Activated CD8-positive, alpha-beta T cell treated with anti-CD3 and anti-CD28 coated beads, Interleukin-2, amount 10 ng/mL, durations not matched to agents 7 days and 5 days (primary cell): Measurements from ENCODE around the gene PTCD2. TPM values are rescaled to one million over a fixed set of nuclear protein-coding genes. Genes with fewer than 3 reads are reported as not detected.

Source experiments
- ATAC-seq: fragments of 150-1000 bp; cut with Tn5 transposase; one replicate; pipeline ENCODE4 v1.10.0; 2021; ENCODE audit warnings: moderate library complexity
- CTCF ChIA-PET: fragments of 350-600 bp; sonication (Branson Sonifier 250); formaldehyde crosslinking; loops from one replicate; lab custom pipeline; 2021; ENCODE audit warnings: antibody characterized with exemption; lab: Charles Lee
- POLR2A ChIA-PET: fragments of 350-600 bp; sonication (Branson Sonifier 250); formaldehyde crosslinking; loops from one replicate; lab custom pipeline; 2021; ENCODE audit warnings: antibody characterized with exemption; lab: Charles Lee
- DNase-seq: peaks from one replicate; pipeline ENCODE4 v3.0.0-alpha.2; 2020
- H3K27ac Mint-ChIP-seq: one replicate; pipeline ENCODE4 v1.8.0; 2021; ENCODE audit warnings: mild to moderate bottlenecking, mixed read lengths
- H3K27me3 Mint-ChIP-seq: one replicate; pipeline ENCODE4 v1.8.0; 2021; ENCODE audit warnings: low read depth, mixed read lengths
- H3K36me3 Mint-ChIP-seq: one replicate; pipeline ENCODE4 v1.8.0; 2021; ENCODE audit warnings: low read depth, mixed read lengths
- H3K4me1 Mint-ChIP-seq: one replicate; pipeline ENCODE4 v1.8.0; 2021; ENCODE audit warnings: low read depth, mixed read lengths
- H3K4me3 Mint-ChIP-seq: one replicate; pipeline ENCODE4 v1.8.0; 2021; ENCODE audit warnings: mild to moderate bottlenecking, mixed read lengths
- H3K9me3 Mint-ChIP-seq: one replicate; pipeline ENCODE4 v1.8.0; 2022; ENCODE audit warnings: mixed read lengths; ENCODE audit not compliant: insufficient read depth
- total RNA-seq, 2 experiments: library from RNA; stranded (reverse); gene quantifications; one replicate each; pipeline ENCODE4 v1.2.3, GENCODE V29; 2021

The PTCD2 gene
- total RNA-seq, 2 experiments from 2014 or later, result 8.4 to 9.5 TPM

DNA sequence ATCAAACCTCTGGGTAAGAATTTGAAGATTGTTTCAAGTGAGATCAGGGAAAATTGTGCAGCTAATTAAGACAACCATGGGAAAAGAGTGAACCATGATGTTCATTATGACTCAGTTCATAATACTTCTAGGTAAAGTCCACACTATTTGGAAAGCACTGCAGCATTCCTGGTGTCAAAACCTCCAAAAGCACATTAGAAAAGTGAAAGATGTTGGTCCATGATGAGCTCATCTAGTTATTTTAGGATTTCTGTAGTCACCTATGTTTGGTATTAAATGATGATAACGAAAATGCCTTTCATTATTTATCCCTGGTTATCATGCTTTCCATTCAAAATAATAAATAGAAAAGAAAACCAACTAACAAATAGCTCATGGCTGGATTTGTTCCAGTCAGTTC lies 49.1 kb downstream of the PTCD2 start:
- CTCF ChIA-PET, result interaction anchor here (0.7 to 1.4 kb wide), 3 partner anchors 10 to 450 kb away, joined by 4 to 6 read pairs (median 4); no protein-coding TSS in a partner anchor
- no peaks in the 10 kb centered on the region for H3K27me3 Mint-ChIP-seq

GRCh38 chr5:72369711-72370110 lies 49.5 kb downstream of the PTCD2 start:
- Mint-ChIP-seq H3K27me3 (no peaks in the 10 kb centered on the region), H3K27ac (no peak overlapping the region), H3K36me3 (no peaks in the 10 kb centered on the region), H3K9me3 (no peaks in the 10 kb centered on the region), H3K4me1 (peaks cover 2% of the 10 kb centered on the region), H3K4me3 (no peak overlapping the region)
- DNase-seq, result no peak
- ChIA-PET CTCF (interaction anchor here (0.7 to 1.4 kb wide), 3 partner anchors 10 to 449 kb away, joined by 4 to 6 read pairs (median 4); no protein-coding TSS in a partner anchor), POLR2A (no interaction called here)
- no peak for ATAC-seq

More for the DNA sequence above, 49.1 kb downstream of the PTCD2 start:
- no peak overlapping the region for H3K4me3 Mint-ChIP-seq
- no peaks in the 10 kb centered on the region for H3K9me3 Mint-ChIP-seq
- ATAC-seq, result no peak
- no peak for DNase-seq
- H3K4me1 Mint-ChIP-seq, result peaks cover 2% of the 10 kb centered on the region
- H3K27ac Mint-ChIP-seq, result no peak overlapping the region
- H3K36me3 Mint-ChIP-seq, result no peaks in the 10 kb centered on the region
- POLR2A ChIA-PET, result no interaction called here

DNA sequence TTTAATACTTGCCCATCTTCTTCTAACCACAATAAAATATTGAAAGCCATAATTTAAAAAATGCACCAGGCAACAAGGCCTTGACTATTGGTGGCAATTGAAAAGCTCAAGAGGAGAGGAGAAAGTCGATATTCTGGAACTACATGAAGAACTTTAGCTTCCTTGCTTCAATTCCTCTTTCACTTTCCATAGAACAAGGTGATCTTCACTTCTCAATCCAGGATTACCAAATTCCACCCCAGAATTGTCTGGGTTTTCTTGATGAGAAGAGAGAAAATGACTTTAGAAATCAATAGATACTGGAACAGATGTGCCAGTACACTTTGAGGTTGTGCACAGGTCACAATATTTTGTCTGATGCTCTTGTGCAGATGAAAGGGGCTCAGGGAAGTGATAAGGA lies 52.2 kb downstream of the PTCD2 start:
- CTCF ChIA-PET, result no interaction called here
- Mint-ChIP-seq H3K4me3 (no peak overlapping the region), H3K27me3 (no peaks in the 10 kb centered on the region), H3K4me1 (no peaks in the 10 kb centered on the region), H3K27ac (no peak overlapping the region), H3K9me3 (no peaks in the 10 kb centered on the region), H3K36me3 (no peaks in the 10 kb centered on the region)
- DNase-seq, result no peak
- ATAC-seq, result no peak
- POLR2A ChIA-PET, result no interaction called here

DNA sequence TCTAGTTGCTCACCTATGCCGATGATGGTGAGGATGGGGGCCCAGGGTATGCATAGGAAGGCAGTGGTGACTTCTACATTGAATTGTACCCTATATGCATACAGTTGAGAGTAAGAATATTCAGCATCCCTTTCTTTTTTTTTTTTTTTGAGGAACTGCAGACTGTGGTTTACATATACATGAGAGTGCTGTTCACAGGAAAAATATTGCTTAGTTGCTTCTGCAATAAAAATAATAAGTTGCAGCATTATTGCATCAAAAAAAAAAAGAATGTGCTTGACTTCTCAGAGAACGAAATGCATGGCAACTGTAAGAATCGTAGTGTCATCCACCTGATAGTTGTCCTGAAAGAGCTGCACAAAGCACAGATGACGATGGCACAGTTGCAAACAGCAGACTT lies 52.8 kb downstream of the PTCD2 start:
- H3K36me3 Mint-ChIP-seq, result no peaks in the 10 kb centered on the region
- POLR2A ChIA-PET, result no interaction called here

GRCh38 chr5:72374844-72375243 lies 54.7 kb downstream of the PTCD2 start:
- Mint-ChIP-seq H3K27ac (no peak overlapping the region), H3K4me3 (no peak overlapping the region), H3K27me3 (no peaks in the 10 kb centered on the region), H3K4me1 (no peaks in the 10 kb centered on the region), H3K36me3 (no peaks in the 10 kb centered on the region), H3K9me3 (no peaks in the 10 kb centered on the region)
- POLR2A ChIA-PET, result no interaction called here
- CTCF ChIA-PET, result interaction anchor here (1.1 kb wide), 1 partner anchor 9 kb away, joined by 3 read pairs; no protein-coding TSS in a partner anchor
- DNase-seq (no peak), ATAC-seq (no peak)

More for the DNA sequence above, 52.8 kb downstream of the PTCD2 start:
- H3K27me3 Mint-ChIP-seq, result no peaks in the 10 kb centered on the region
- CTCF ChIA-PET, result no interaction called here
- ATAC-seq, result no peak
- no peaks in the 10 kb centered on the region for H3K4me1 Mint-ChIP-seq
- no peak overlapping the region for H3K27ac Mint-ChIP-seq
- no peaks in the 10 kb centered on the region for H3K9me3 Mint-ChIP-seq
- no peak for DNase-seq
- no peak overlapping the region for H3K4me3 Mint-ChIP-seq

- Mint-ChIP-seq H3K9me3 (no peaks in the 10 kb centered on the region), H3K4me3 (no peak overlapping the region), H3K27me3 (no peaks in the 10 kb centered on the region), H3K27ac (no peak overlapping the region), H3K4me1 (no peaks in the 10 kb centered on the region), H3K36me3 (no peaks in the 10 kb centered on the region)
- ATAC-seq (no peak), DNase-seq (no peak)
- ChIA-PET CTCF (no interaction called here), POLR2A (no interaction called here)
Observed at GRCh38 chr5:72376381-72376780, 56.2 kb downstream of the PTCD2 start.

- POLR2A ChIA-PET, result no interaction called here
- no peaks in the 10 kb centered on the region for H3K36me3 Mint-ChIP-seq
- no peak for ATAC-seq
- DNase-seq, result no peak
- no peaks in the 10 kb centered on the region for H3K27me3 Mint-ChIP-seq
- H3K4me1 Mint-ChIP-seq, result no peaks in the 10 kb centered on the region
- H3K4me3 Mint-ChIP-seq, result no peak overlapping the region
- CTCF ChIA-PET, result interaction anchor here (0.9 kb wide), 1 partner anchor 12 kb away, joined by 4 read pairs; no protein-coding TSS in a partner anchor
- H3K27ac Mint-ChIP-seq, result no peak overlapping the region
- H3K9me3 Mint-ChIP-seq, result no peaks in the 10 kb centered on the region
Observed at GRCh38 chr5:72377910-72378638, 57.9 kb downstream of the PTCD2 start.

- no peaks in the 10 kb centered on the region for H3K4me1 Mint-ChIP-seq
- no peak for ATAC-seq
- H3K27me3 Mint-ChIP-seq, result peaks cover 2% of the 10 kb centered on the region
- H3K27ac Mint-ChIP-seq, result no peak overlapping the region
- ChIA-PET POLR2A (no interaction called here), CTCF (interaction anchor here (0.7 to 0.9 kb wide), 2 partner anchors 9 to 12 kb away, joined by 4 read pairs; no protein-coding TSS in a partner anchor)
- H3K9me3 Mint-ChIP-seq, result no peaks in the 10 kb centered on the region
- no peak for DNase-seq
- no peaks in the 10 kb centered on the region for H3K36me3 Mint-ChIP-seq
- no peak overlapping the region for H3K4me3 Mint-ChIP-seq
Observed at GRCh38 chr5:72378639-72379289, 58.6 kb downstream of the PTCD2 start.

DNA sequence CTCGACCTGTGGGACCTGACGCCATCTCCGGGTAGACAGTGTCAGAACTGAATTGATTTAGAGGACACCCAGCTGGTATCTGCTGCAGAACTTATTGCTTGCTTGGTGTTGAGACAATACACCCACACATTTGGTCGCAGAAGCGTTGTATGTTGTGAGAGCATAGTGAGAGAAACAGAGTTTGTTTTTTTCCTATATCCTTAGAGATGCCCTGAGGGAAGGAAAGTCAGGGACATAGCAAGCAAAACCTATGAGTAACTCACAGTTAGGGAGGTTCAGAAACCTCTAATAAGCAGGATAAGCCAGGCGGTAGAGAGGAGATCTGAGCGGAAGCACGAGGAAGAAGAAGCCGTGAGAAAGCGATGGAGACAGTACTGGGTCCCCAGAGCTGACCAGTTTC lies 59.8 kb downstream of the PTCD2 start:
- H3K27me3 Mint-ChIP-seq, result peaks cover 3% of the 10 kb centered on the region
- DNase-seq, result no peak
- POLR2A ChIA-PET, result no interaction called here
- ATAC-seq, result no peak
- H3K4me1 Mint-ChIP-seq, result no peaks in the 10 kb centered on the region
- H3K4me3 Mint-ChIP-seq, result no peak overlapping the region
- H3K9me3 Mint-ChIP-seq, result no peaks in the 10 kb centered on the region
- H3K27ac Mint-ChIP-seq, result no peak overlapping the region
- CTCF ChIA-PET, result interaction anchor here (0.6 kb wide), 1 partner anchor 567 kb away, joined by 3 read pairs; no protein-coding TSS in a partner anchor
- H3K36me3 Mint-ChIP-seq, result no peaks in the 10 kb centered on the region

DNA sequence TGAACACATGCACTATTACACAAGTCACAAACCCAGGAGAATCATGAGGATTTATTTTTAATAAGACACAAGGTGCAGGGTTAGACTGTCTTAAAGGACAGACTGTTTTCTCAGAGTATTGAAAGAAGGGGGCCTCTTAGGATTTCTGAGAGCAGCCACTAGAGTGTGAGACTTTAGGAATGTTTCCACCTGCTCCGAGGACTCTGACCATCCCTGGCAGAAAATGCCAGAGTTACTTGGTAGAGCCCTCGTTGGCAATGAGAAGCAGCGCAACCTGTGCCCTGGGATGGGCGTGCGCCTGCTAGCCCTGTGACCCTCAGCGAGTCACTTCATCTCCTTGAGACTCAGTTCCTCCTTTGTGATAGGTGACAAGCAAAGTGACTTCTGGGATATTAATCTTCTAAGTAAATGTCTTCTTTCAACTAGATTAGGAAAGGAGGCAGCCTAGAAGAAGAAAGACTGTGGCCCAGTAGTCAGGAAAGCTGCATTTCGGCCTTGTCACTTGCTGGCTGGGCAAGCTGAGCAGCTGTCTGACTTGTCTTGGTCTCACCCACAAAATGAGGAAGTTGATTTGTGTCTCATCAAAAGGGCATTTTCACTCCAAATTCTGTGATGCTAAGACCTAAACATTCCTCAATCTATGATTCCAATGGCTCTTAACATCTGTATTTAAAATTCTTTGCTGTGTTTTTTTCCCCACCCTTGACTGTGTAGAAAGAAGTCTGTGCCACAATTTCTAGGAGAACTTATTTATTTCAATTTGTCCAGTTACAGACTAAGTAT lies 60.5 kb downstream of the PTCD2 start:
- Mint-ChIP-seq H3K27ac (no peak overlapping the region), H3K4me1 (no peaks in the 10 kb centered on the region), H3K36me3 (no peaks in the 10 kb centered on the region), H3K4me3 (no peak overlapping the region), H3K9me3 (no peaks in the 10 kb centered on the region), H3K27me3 (peaks cover 3% of the 10 kb centered on the region)
- CTCF ChIA-PET, result interaction anchor here (0.6 kb wide), 1 partner anchor 567 kb away, joined by 3 read pairs; no protein-coding TSS in a partner anchor
- no peak for DNase-seq
- POLR2A ChIA-PET, result no interaction called here
- ATAC-seq, result no peak

DNA sequence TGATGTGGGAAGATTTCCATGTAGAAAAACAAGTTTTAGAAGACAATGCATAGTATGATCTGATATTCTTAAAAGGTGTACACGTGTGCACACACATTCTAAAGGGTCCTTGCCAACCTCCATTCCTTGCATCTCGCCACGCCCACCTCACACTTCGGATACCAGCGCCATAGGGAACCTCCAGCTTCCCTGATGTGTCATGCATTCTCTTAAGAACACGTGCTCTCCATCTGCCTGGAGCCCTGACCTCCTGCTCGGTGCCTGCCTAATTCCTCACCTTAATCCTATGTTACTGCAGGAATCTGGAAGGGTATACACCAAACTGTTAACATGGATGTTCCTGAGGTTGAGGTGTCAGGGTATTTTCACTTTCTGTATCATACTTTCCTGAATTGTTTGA lies 63.1 kb downstream of the PTCD2 start:
- no peak for DNase-seq
- ChIA-PET CTCF (no interaction called here), POLR2A (no interaction called here)
- Mint-ChIP-seq H3K36me3 (no peaks in the 10 kb centered on the region), H3K4me3 (no peak overlapping the region), H3K4me1 (no peaks in the 10 kb centered on the region), H3K9me3 (no peaks in the 10 kb centered on the region), H3K27me3 (peaks cover 3% of the 10 kb centered on the region), H3K27ac (no peak overlapping the region)
- no peak for ATAC-seq
